Activated CD8-positive, alpha-beta T cell treated with anti-CD3 and anti-CD28 coated beads for 36 hours (primary cell): Measurements from ENCODE around the gene POGK. TPM values are rescaled to one million over a fixed set of nuclear protein-coding genes. Genes with fewer than 3 reads are reported as not detected.

Source experiments
- ATAC-seq: fragments of 200-7000 bp; cut with Tn5 transposase; one replicate; pipeline ENCODE4 v1.10.0; 2021; ENCODE audit warnings: mild to moderate bottlenecking, moderate library complexity
- CTCF ChIA-PET: fragments of 350-600 bp; sonication (Branson Sonifier 250); formaldehyde crosslinking; loops from one replicate; lab custom pipeline; 2021; ENCODE audit warnings: antibody characterized with exemption; lab: Charles Lee
- POLR2A ChIA-PET: fragments of 350-600 bp; sonication (Branson Sonifier 250); formaldehyde crosslinking; loops from one replicate; lab custom pipeline; 2021; ENCODE audit warnings: antibody characterized with exemption; lab: Charles Lee
- DNase-seq: peaks from one replicate; pipeline ENCODE4 v3.0.0-alpha.2; 2020
- H3K27ac Mint-ChIP-seq: one replicate; pipeline ENCODE4 v1.8.0; 2021; ENCODE audit warnings: mild to moderate bottlenecking, mixed read lengths
- H3K27me3 Mint-ChIP-seq: one replicate; pipeline ENCODE4 v1.8.0; 2021; ENCODE audit warnings: mixed read lengths
- H3K36me3 Mint-ChIP-seq: one replicate; pipeline ENCODE4 v1.8.0; 2021; ENCODE audit warnings: low read depth, mixed read lengths
- H3K4me1 Mint-ChIP-seq: one replicate; pipeline ENCODE4 v1.8.0; 2021; ENCODE audit warnings: low read depth, mixed read lengths
- H3K4me3 Mint-ChIP-seq: one replicate; pipeline ENCODE4 v1.8.0; 2021; ENCODE audit warnings: mild to moderate bottlenecking, moderate library complexity, mixed read lengths
- H3K9me3 Mint-ChIP-seq: one replicate; pipeline ENCODE4 v1.8.0; 2021; ENCODE audit warnings: mixed read lengths
- CTCF ChIP-seq: fragments of 200-600 bp; IDR thresholded peaks from one replicate; pipeline ENCODE4 v1.8.0; 2022; ENCODE audit warnings: antibody characterized with exemption, mild to moderate bottlenecking
- intact Hi-C: fragments of 100-400 bp; cut with micrococcal nuclease; formaldehyde crosslinking; loops from one replicate; pipeline ENCODE4 v1.10.0; 2022
- total RNA-seq, 2 experiments: library from RNA; stranded (reverse); gene quantifications; one replicate each; pipeline ENCODE4 v1.2.3, GENCODE V29; 2021

The POGK gene
- total RNA-seq, 2 experiments from 2014 or later: 33.6 to 34.4 TPM

- intact Hi-C loops: no loop called here
- no peak for TF ChIP-seq CTCF
Observed at GRCh38 chr1:166899769-166900168, 60.5 kb downstream of the POGK start.

GRCh38 chr1:166900987-166901386 lies 61.7 kb downstream of the POGK start:
- no peak for TF ChIP-seq CTCF

More at GRCh38 chr1:166899769-166900168, 60.5 kb downstream of the POGK start:
- peaks cover 2% of the 10 kb centered on the region for H3K4me1 Mint-ChIP-seq
- ChIA-PET CTCF (interaction anchor here (5.3 to 24.9 kb wide), 2 partner anchors 10 to 159 kb away, joined by 43 to 863 read pairs; no protein-coding TSS in a partner anchor), POLR2A (no interaction called here)
- no peak overlapping the region for H3K27ac Mint-ChIP-seq
- H3K4me3 Mint-ChIP-seq: no peak overlapping the region
- H3K27me3 Mint-ChIP-seq: peaks cover 10% of the 10 kb centered on the region
- DNase-seq (no peak), ATAC-seq (no peak)
- peaks cover 2% of the 10 kb centered on the region for H3K36me3 Mint-ChIP-seq
- peaks cover 11% of the 10 kb centered on the region for H3K9me3 Mint-ChIP-seq

GRCh38 chr1:166902279-166902678 lies 63.0 kb downstream of the POGK start:
- H3K9me3 Mint-ChIP-seq: peaks cover 7% of the 10 kb centered on the region
- ChIA-PET CTCF (interaction anchor here (0.5 to 24.9 kb wide), 3 partner anchors 8 to 226 kb away, joined by 4 to 863 read pairs (median 43); no protein-coding TSS in a partner anchor), POLR2A (interaction anchor here (1.0 kb wide), 1 partner anchor 11 kb away, joined by 3 read pairs; no protein-coding TSS in a partner anchor)
- peaks cover 2% of the 10 kb centered on the region for H3K36me3 Mint-ChIP-seq
- no peak overlapping the region for H3K4me3 Mint-ChIP-seq
- H3K27ac Mint-ChIP-seq: no peak overlapping the region
- no peak for ATAC-seq
- no peak for DNase-seq
- intact Hi-C loops: no loop called here
- TF ChIP-seq CTCF: no peak
- H3K4me1 Mint-ChIP-seq: peaks cover 9% of the 10 kb centered on the region
- H3K27me3 Mint-ChIP-seq: peaks cover 7% of the 10 kb centered on the region

More at GRCh38 chr1:166900987-166901386, 61.7 kb downstream of the POGK start:
- ATAC-seq (no peak), DNase-seq (no peak)
- peaks cover 10% of the 10 kb centered on the region for H3K27me3 Mint-ChIP-seq
- H3K27ac Mint-ChIP-seq: no peak overlapping the region
- intact Hi-C loops: no loop called here
- CTCF ChIA-PET: interaction anchor here (5.3 to 24.9 kb wide), 2 partner anchors 9 to 157 kb away, joined by 43 to 863 read pairs; no protein-coding TSS in a partner anchor
- peaks cover 11% of the 10 kb centered on the region for H3K9me3 Mint-ChIP-seq
- no peak overlapping the region for H3K4me3 Mint-ChIP-seq
- H3K36me3 Mint-ChIP-seq: peaks cover 2% of the 10 kb centered on the region
- POLR2A ChIA-PET: interaction anchor here (0.6 kb wide), 2 partner anchors 17 to 556 kb away, joined by 3 read pairs; no protein-coding TSS in a partner anchor
- H3K4me1 Mint-ChIP-seq: peaks cover 5% of the 10 kb centered on the region

- H3K36me3 Mint-ChIP-seq: peaks cover 2% of the 10 kb centered on the region
- H3K27me3 Mint-ChIP-seq: peaks cover 7% of the 10 kb centered on the region
- ChIA-PET POLR2A (interaction anchor here (1.0 to 1.4 kb wide), 2 partner anchors 65 to 156 kb away, joined by 3 to 4 read pairs; no protein-coding TSS in a partner anchor), CTCF (interaction anchor here (24.9 kb wide), 1 partner anchor 155 kb away, joined by 863 read pairs; no protein-coding TSS in a partner anchor)
- no peak overlapping the region for H3K27ac Mint-ChIP-seq
- TF ChIP-seq CTCF: no peak
- ATAC-seq (no peak), DNase-seq (no peak)
- H3K4me3 Mint-ChIP-seq: no peak overlapping the region
- H3K4me1 Mint-ChIP-seq: peaks cover 9% of the 10 kb centered on the region
- H3K9me3 Mint-ChIP-seq: peaks cover 4% of the 10 kb centered on the region
- intact Hi-C loops: no loop called here
Observed at GRCh38 chr1:166903232-166903631, 64.0 kb downstream of the POGK start.

GRCh38 chr1:166905136-166905535 lies 65.9 kb downstream of the POGK start:
- intact Hi-C loops: no loop called here
- Mint-ChIP-seq H3K4me3 (no peak overlapping the region), H3K4me1 (peaks cover 9% of the 10 kb centered on the region), H3K9me3 (no peaks in the 10 kb centered on the region), H3K27me3 (peaks cover 3% of the 10 kb centered on the region), H3K36me3 (no peaks in the 10 kb centered on the region), H3K27ac (no peak overlapping the region)
- no peak for DNase-seq
- TF ChIP-seq CTCF: no peak
- no peak for ATAC-seq
- ChIA-PET CTCF (interaction anchor here (0.8 to 24.9 kb wide), 5 partner anchors 9 to 174 kb away, joined by 3 to 863 read pairs (median 3); no protein-coding TSS in a partner anchor), POLR2A (no interaction called here)
